GM12878 (cell line): ENCODE results near the gene ASRGL1.

ENCODE experiments used
- CREB1 ChIP-seq: IDR thresholded peaks from 2 replicates; pipeline ENCODE4 v1.6.1; 2012; ENCODE audit warnings: low read depth, mild to moderate bottlenecking, inconsistent platforms
- ESRRA ChIP-seq: IDR thresholded peaks from 2 replicates; pipeline ENCODE4 v1.6.1; 2012; ENCODE audit warnings: mild to moderate bottlenecking, low read length, improper control_type of control experiment
- EZH2 ChIP-seq: IDR thresholded peaks from 2 replicates; pipeline ENCODE4 v1.6.1; 2012; ENCODE audit warnings: low read depth, mild to moderate bottlenecking, control low read depth, inconsistent platforms, low read length, borderline replicate concordance; ENCODE audit not compliant: control insufficient read depth
- JUND ChIP-seq: IDR thresholded peaks from 2 replicates; pipeline ENCODE4 v1.6.1; 2012; ENCODE audit warnings: low read depth, mild to moderate bottlenecking, low read length, improper control_type of control experiment, moderate library complexity
- POLR2A ChIP-seq: IDR thresholded peaks from 2 replicates; pipeline ENCODE4 v1.6.1; 2011; ENCODE audit warnings: low read depth, mild to moderate bottlenecking, low read length
- TARDBP ChIP-seq: IDR thresholded peaks from 2 replicates; pipeline ENCODE4 v1.6.1; 2016; ENCODE audit warnings: borderline replicate concordance
- ZNF207 ChIP-seq: fragments of 450-650 bp; IDR thresholded peaks from 2 replicates; pipeline ENCODE4 v1.6.1; 2014; ENCODE audit warnings: antibody characterized with exemption, mild to moderate bottlenecking, borderline replicate concordance
- ZNF274 ChIP-seq: IDR thresholded peaks from one replicate; pipeline ENCODE4 v1.8.0; 2011; ENCODE audit not compliant: insufficient read length, insufficient read depth
- ZNF384 ChIP-seq: IDR thresholded peaks from 2 replicates; pipeline ENCODE4 v1.6.1; 2012; ENCODE audit warnings: low read depth, mild to moderate bottlenecking, low read length, improper control_type of control experiment, borderline replicate concordance
- TF ChIP-seq, protein P1 (sequence below), 3 experiments: IDR thresholded peaks in 2 of 3; conservative IDR thresholded peaks in 1 of 3; 2 replicates each; pipeline ENCODE4 v1.5.1; 2011; ENCODE audit warnings: low read depth in 3 of 3, low read length in 3 of 3, mild to moderate bottlenecking in 3 of 3, control low read depth in 2 of 3, moderate library complexity in 2 of 3, inconsistent platforms in 1 of 3, mixed read lengths in 1 of 3; ENCODE audit not compliant: control insufficient read depth in 2 of 3, insufficient read depth in 1 of 3; ENCODE audit errors: extremely low read depth in 1 of 3
- TF ChIP-seq, protein P2 (sequence below): IDR thresholded peaks from 2 replicates; pipeline ENCODE4 v1.6.1; 2012; ENCODE audit warnings: mild to moderate bottlenecking, low read depth, low read length
- TF ChIP-seq, protein P3 (sequence below): fragments of 450-650 bp; IDR thresholded peaks from 2 replicates; pipeline ENCODE4 v1.6.1; 2017; ENCODE audit warnings: mild to moderate bottlenecking, moderate library complexity

DNA sequence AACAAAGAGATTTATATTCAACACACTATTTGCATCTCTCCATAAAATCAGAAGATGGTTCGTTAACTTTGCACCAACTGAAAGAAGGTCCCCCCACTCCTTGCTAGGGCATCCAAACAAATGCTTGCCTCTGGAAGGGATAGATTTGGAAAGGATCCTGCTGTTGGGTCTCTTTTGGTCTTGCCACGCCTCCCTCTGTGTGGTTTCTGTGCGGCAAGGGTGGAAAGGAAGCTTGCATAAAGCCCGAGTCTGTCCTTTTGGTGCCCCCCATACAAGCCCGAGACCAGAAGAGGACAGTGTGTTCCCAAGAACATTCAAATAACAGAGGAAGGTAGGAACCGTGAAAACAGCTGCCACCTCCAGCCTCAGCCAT lies 96.6 kb downstream of the ASRGL1 start:
- TF ChIP-seq, protein P1, sequence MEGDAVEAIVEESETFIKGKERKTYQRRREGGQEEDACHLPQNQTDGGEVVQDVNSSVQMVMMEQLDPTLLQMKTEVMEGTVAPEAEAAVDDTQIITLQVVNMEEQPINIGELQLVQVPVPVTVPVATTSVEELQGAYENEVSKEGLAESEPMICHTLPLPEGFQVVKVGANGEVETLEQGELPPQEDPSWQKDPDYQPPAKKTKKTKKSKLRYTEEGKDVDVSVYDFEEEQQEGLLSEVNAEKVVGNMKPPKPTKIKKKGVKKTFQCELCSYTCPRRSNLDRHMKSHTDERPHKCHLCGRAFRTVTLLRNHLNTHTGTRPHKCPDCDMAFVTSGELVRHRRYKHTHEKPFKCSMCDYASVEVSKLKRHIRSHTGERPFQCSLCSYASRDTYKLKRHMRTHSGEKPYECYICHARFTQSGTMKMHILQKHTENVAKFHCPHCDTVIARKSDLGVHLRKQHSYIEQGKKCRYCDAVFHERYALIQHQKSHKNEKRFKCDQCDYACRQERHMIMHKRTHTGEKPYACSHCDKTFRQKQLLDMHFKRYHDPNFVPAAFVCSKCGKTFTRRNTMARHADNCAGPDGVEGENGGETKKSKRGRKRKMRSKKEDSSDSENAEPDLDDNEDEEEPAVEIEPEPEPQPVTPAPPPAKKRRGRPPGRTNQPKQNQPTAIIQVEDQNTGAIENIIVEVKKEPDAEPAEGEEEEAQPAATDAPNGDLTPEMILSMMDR (IDR thresholded peaks at IDR 0.05 in 2 of 3, conservative IDR thresholded peaks at IDR 0.05 in 1 of 3; ENCODE audit: control insufficient read depth in 2 of 3, extremely low read depth in 1 of 3, insufficient read depth in 1 of 3, low read depth in 3 of 3, low read length in 3 of 3) = no peak
- no peak for TF ChIP-seq ZNF274
- TF ChIP-seq JUND = no peak
- TF ChIP-seq, protein P2, sequence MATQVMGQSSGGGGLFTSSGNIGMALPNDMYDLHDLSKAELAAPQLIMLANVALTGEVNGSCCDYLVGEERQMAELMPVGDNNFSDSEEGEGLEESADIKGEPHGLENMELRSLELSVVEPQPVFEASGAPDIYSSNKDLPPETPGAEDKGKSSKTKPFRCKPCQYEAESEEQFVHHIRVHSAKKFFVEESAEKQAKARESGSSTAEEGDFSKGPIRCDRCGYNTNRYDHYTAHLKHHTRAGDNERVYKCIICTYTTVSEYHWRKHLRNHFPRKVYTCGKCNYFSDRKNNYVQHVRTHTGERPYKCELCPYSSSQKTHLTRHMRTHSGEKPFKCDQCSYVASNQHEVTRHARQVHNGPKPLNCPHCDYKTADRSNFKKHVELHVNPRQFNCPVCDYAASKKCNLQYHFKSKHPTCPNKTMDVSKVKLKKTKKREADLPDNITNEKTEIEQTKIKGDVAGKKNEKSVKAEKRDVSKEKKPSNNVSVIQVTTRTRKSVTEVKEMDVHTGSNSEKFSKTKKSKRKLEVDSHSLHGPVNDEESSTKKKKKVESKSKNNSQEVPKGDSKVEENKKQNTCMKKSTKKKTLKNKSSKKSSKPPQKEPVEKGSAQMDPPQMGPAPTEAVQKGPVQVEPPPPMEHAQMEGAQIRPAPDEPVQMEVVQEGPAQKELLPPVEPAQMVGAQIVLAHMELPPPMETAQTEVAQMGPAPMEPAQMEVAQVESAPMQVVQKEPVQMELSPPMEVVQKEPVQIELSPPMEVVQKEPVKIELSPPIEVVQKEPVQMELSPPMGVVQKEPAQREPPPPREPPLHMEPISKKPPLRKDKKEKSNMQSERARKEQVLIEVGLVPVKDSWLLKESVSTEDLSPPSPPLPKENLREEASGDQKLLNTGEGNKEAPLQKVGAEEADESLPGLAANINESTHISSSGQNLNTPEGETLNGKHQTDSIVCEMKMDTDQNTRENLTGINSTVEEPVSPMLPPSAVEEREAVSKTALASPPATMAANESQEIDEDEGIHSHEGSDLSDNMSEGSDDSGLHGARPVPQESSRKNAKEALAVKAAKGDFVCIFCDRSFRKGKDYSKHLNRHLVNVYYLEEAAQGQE = no peak
- no peak for TF ChIP-seq TARDBP
- no peak for TF ChIP-seq CREB1
- TF ChIP-seq ESRRA = no peak
- no peak for TF ChIP-seq EZH2
- no peak for TF ChIP-seq ZNF384
- no peak for TF ChIP-seq POLR2A
- TF ChIP-seq ZNF207 = no peak
- TF ChIP-seq, protein P3, sequence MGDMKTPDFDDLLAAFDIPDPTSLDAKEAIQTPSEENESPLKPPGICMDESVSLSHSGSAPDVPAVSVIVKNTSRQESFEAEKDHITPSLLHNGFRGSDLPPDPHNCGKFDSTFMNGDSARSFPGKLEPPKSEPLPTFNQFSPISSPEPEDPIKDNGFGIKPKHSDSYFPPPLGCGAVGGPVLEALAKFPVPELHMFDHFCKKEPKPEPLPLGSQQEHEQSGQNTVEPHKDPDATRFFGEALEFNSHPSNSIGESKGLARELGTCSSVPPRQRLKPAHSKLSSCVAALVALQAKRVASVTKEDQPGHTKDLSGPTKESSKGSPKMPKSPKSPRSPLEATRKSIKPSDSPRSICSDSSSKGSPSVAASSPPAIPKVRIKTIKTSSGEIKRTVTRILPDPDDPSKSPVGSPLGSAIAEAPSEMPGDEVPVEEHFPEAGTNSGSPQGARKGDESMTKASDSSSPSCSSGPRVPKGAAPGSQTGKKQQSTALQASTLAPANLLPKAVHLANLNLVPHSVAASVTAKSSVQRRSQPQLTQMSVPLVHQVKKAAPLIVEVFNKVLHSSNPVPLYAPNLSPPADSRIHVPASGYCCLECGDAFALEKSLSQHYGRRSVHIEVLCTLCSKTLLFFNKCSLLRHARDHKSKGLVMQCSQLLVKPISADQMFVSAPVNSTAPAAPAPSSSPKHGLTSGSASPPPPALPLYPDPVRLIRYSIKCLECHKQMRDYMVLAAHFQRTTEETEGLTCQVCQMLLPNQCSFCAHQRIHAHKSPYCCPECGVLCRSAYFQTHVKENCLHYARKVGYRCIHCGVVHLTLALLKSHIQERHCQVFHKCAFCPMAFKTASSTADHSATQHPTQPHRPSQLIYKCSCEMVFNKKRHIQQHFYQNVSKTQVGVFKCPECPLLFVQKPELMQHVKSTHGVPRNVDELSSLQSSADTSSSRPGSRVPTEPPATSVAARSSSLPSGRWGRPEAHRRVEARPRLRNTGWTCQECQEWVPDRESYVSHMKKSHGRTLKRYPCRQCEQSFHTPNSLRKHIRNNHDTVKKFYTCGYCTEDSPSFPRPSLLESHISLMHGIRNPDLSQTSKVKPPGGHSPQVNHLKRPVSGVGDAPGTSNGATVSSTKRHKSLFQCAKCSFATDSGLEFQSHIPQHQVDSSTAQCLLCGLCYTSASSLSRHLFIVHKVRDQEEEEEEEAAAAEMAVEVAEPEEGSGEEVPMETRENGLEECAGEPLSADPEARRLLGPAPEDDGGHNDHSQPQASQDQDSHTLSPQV = no peak
